CD4-positive, alpha-beta T cell (primary cell): ENCODE measurements around the gene HORMAD2. TPM values are rescaled to one million over a fixed set of nuclear protein-coding genes. Genes with fewer than 3 reads are reported as not detected.

Experiments
- ATAC-seq: fragments of 200-7000 bp; cut with Tn5 transposase; one replicate; pipeline ENCODE4 v1.10.0; 2022; ENCODE audit warnings: mild to moderate bottlenecking; ENCODE audit not compliant: poor library complexity
- CTCF ChIA-PET: fragments of 350-600 bp; sonication (Branson Sonifier 250); formaldehyde crosslinking; loops from one replicate; lab custom pipeline; 2021; ENCODE audit warnings: antibody characterized with exemption, inconsistent platforms; lab: Charles Lee
- POLR2A ChIA-PET: fragments of 350-600 bp; sonication (Branson Sonifier 250); formaldehyde crosslinking; loops from one replicate; lab custom pipeline; 2021; ENCODE audit warnings: antibody characterized with exemption, inconsistent platforms; lab: Charles Lee
- DNase-seq, 14 experiments: peaks; one replicate each; pipeline ENCODE4 v3.0.0-alpha.2; 2013 to 2020; ENCODE audit warnings: mixed read lengths in 2 of 14
- H3K27ac ChIP-seq, 2 donors: one replicate each; pipeline versions ENCODE4 v1.5.1 to v1.7.0; 2013; ENCODE audit warnings: low read length in 2 of 2, low read depth in 1 of 2, mild to moderate bottlenecking in 1 of 2
- H3K27me3 ChIP-seq, 2 experiments: 1 replicate in 1 of 2; 2 replicates in 1 of 2; pipeline versions ENCODE4 v1.6.1 to v1.7.0; 2013; ENCODE audit warnings: low read length in 2 of 2, control low read depth in 1 of 2, mild to moderate bottlenecking in 1 of 2, moderate library complexity in 1 of 2; ENCODE audit not compliant: insufficient read depth in 2 of 2, control insufficient read depth in 1 of 2
- H3K36me3 ChIP-seq: one replicate; pipeline ENCODE4 v1.6.1; 2013; ENCODE audit warnings: low read length, control low read depth; ENCODE audit not compliant: insufficient read depth
- H3K4me1 ChIP-seq: one replicate; pipeline ENCODE4 v1.6.1; 2013; ENCODE audit warnings: low read length, control low read depth; ENCODE audit not compliant: insufficient read depth
- H3K4me3 ChIP-seq: one replicate; pipeline ENCODE4 v1.5.1; 2013; ENCODE audit warnings: mild to moderate bottlenecking, low read length, moderate library complexity
- H3K9me3 ChIP-seq, 2 experiments: 1 replicate in 1 of 2; 2 replicates in 1 of 2; pipeline versions ENCODE4 v1.6.1 to v1.7.0; 2013; ENCODE audit warnings: low read length in 2 of 2, mild to moderate bottlenecking in 2 of 2, control low read depth in 1 of 2, moderate library complexity in 1 of 2; ENCODE audit not compliant: control insufficient read depth in 1 of 2, insufficient read depth in 1 of 2
- H3K27ac Mint-ChIP-seq: one replicate; pipeline ENCODE4 v1.8.0; 2020; ENCODE audit warnings: mixed read lengths
- H3K27me3 Mint-ChIP-seq: one replicate; pipeline ENCODE4 v1.8.0; 2021; ENCODE audit warnings: mixed read lengths
- H3K36me3 Mint-ChIP-seq: one replicate; pipeline ENCODE4 v1.8.0; 2021; ENCODE audit warnings: low read depth, mixed read lengths
- H3K4me1 Mint-ChIP-seq: one replicate; pipeline ENCODE4 v1.8.0; 2021; ENCODE audit warnings: low read depth, mixed read lengths
- H3K4me3 Mint-ChIP-seq: one replicate; pipeline ENCODE4 v1.8.0; 2020; ENCODE audit warnings: mild to moderate bottlenecking, mixed read lengths
- H3K9me3 Mint-ChIP-seq: one replicate; pipeline ENCODE4 v1.8.0; 2020; ENCODE audit warnings: mixed read lengths
- intact Hi-C, 2 experiments: fragments of 100-400 bp; cut with DNase I in 1 of 2; cut with micrococcal nuclease in 1 of 2; formaldehyde crosslinking; loops; one replicate each; pipeline versions ENCODE4 v1.15.1 to v1.9.0; 2023 to 2025; cut with DNase I, micrococcal nuclease
- total RNA-seq, 174 experiments: library from RNA in 2 of 174; stranded (reverse) in 2 of 174; gene quantifications; one replicate each; pipeline ENCODE4 v1.2.3 and lab custom pipeline; 2021 to 2026
- TF ChIP-seq, protein P1 (sequence below): fragments of 200-600 bp; IDR thresholded peaks from one replicate; pipeline ENCODE4 v1.8.0; 2022; ENCODE audit warnings: antibody characterized with exemption, mild to moderate bottlenecking

Gene HORMAD2
- total RNA-seq, 2 experiments from 2014 or later, result not detected

DNA sequence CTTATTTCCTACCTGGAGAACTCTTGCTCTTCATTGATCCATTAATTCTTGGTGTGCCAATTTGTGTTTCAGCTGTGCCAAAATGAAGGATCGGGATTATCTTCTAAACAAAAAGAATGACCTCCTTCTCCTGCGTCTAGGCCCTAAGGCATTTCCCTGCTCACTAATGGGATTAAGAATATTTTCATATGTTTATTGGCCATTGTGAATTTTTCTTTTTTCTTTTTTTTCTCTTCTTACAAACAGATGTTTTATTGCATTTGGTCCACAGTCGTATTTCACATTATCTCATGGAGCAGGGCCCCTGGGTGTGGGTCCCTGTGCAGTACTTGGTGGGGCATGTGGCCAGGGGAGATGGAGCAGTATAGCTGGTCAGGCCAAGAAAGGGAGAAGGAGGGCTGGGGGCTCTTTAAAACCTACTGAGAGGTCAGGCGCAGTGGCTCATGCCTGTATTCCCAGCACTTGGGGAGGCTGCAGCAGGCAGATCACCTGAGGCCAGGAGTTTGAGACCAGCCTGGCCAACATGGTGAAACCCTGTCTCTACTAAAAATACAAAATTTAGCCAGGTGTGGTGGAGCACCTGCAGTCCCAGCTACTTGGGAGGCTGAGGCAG, 35.3 kb upstream of the HORMAD2 start:
- Mint-ChIP-seq H3K9me3 (no peaks in the 10 kb centered on the region), H3K36me3 (no peaks in the 10 kb centered on the region), H3K4me3 (no peak overlapping the region), H3K27me3 (peaks cover 7% of the 10 kb centered on the region), H3K27ac (no peak overlapping the region), H3K4me1 (peaks cover 12% of the 10 kb centered on the region)
- no peak overlapping the region for H3K27ac ChIP-seq
- no peaks in the 10 kb centered on the region for H3K9me3 ChIP-seq
- no peaks in the 10 kb centered on the region for H3K36me3 ChIP-seq
- H3K27me3 ChIP-seq, result no peaks in the 10 kb centered on the region
- intact Hi-C loops, result no loop called here
- ChIA-PET CTCF (no interaction called here), POLR2A (no interaction called here)
- DNase-seq (no peak), ATAC-seq (no peak)
- H3K4me3 ChIP-seq, result no peak overlapping the region
- TF ChIP-seq, protein P1, sequence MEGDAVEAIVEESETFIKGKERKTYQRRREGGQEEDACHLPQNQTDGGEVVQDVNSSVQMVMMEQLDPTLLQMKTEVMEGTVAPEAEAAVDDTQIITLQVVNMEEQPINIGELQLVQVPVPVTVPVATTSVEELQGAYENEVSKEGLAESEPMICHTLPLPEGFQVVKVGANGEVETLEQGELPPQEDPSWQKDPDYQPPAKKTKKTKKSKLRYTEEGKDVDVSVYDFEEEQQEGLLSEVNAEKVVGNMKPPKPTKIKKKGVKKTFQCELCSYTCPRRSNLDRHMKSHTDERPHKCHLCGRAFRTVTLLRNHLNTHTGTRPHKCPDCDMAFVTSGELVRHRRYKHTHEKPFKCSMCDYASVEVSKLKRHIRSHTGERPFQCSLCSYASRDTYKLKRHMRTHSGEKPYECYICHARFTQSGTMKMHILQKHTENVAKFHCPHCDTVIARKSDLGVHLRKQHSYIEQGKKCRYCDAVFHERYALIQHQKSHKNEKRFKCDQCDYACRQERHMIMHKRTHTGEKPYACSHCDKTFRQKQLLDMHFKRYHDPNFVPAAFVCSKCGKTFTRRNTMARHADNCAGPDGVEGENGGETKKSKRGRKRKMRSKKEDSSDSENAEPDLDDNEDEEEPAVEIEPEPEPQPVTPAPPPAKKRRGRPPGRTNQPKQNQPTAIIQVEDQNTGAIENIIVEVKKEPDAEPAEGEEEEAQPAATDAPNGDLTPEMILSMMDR, result no peak
- peaks cover 12% of the 10 kb centered on the region for H3K4me1 ChIP-seq

DNA sequence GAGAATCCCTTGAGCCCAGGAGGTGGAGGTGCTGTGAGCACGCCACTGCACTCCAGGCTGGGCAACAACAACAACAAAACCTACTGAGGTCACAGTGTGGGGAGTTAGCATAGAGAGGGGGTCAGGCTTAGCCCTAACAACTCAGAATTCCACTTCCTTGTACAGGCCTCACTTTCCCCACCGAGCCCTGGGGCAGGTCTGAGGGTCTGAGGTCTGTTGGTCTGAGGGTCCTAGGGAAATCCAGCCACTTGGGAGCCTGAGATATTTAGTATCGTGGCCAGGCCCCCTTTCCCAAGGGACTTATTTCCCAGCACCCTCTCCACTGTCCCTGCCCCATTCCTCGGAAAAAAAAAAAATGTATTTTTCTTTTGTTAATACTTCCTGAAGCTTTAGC, 34.8 kb upstream of the HORMAD2 start:
- H3K27ac Mint-ChIP-seq, result no peak overlapping the region
- CTCF ChIA-PET, result no interaction called here
- peaks cover 12% of the 10 kb centered on the region for H3K4me1 Mint-ChIP-seq
- intact Hi-C loops, result no loop called here
- no peaks in the 10 kb centered on the region for H3K36me3 Mint-ChIP-seq
- Histone ChIP-seq H3K9me3 (no peaks in the 10 kb centered on the region), H3K4me1 (peaks cover 12% of the 10 kb centered on the region), H3K27me3 (no peaks in the 10 kb centered on the region), H3K36me3 (no peaks in the 10 kb centered on the region), H3K4me3 (no peak overlapping the region), H3K27ac (no peak overlapping the region)
- POLR2A ChIA-PET, result no interaction called here
- DNase-seq (no peak), ATAC-seq (no peak)
- TF ChIP-seq, protein P1, result no peak
- no peak overlapping the region for H3K4me3 Mint-ChIP-seq
- no peaks in the 10 kb centered on the region for H3K9me3 Mint-ChIP-seq
- H3K27me3 Mint-ChIP-seq, result peaks cover 7% of the 10 kb centered on the region

DNA sequence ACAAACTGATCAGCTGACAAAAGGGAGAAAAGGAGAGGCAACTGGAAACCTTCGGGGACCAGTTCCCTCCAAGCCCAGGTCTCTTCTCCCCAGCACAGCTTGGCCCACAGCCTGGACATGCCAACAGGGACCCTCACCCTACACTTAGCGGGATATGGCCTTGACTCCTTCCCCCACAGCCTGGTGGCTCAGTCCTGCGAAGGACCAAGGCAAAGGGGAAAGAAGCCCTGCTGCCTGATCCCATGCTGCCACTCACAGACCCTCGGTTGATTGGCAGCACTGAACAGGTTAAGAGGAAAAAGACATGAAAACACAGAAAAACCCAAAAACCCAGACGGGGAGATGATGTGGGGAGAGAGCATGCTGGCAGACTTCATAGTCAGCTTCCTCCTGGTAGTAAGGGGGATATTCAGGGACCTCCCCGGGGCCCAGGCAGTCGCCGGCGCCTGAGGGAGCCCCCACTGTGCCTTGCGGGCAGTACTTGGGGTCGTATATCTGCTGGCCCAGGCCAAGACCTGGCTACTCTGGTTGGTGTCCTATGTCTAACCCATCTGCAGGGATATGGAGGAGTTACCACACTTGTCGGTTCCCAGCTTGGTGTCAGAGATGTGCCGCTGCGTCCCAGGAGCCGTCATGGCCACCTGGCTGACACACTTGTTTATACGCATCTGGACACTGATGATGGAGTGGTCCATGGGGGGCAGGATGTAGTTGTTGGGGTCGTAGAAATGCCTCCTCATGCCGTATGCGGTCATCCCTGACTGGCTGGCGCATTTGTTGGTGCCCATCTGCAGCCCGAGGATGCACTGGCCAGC, 34.2 kb upstream of the HORMAD2 start:
- intact Hi-C loops, result no loop called here
- Histone ChIP-seq H3K27me3 (no peaks in the 10 kb centered on the region), H3K4me1 (peaks cover 12% of the 10 kb centered on the region), H3K9me3 (no peaks in the 10 kb centered on the region), H3K27ac (no peak overlapping the region), H3K36me3 (no peaks in the 10 kb centered on the region), H3K4me3 (no peak overlapping the region)
- Mint-ChIP-seq H3K27ac (no peak overlapping the region), H3K9me3 (no peaks in the 10 kb centered on the region), H3K4me3 (no peak overlapping the region), H3K36me3 (no peaks in the 10 kb centered on the region), H3K4me1 (peaks cover 12% of the 10 kb centered on the region), H3K27me3 (peaks cover 7% of the 10 kb centered on the region)
- ATAC-seq, result no peak
- DNase-seq, result no peak
- ChIA-PET POLR2A (interaction anchor here (1.2 kb wide), 2 partner anchors 33 to 40 kb away, joined by 3 to 4 read pairs; no protein-coding TSS in a partner anchor), CTCF (no interaction called here)
- TF ChIP-seq, protein P1, result no peak
